GM10266 (cell line): ENCODE measurements around the gene DSCAML1.

ENCODE experiments used
- DNase-seq: peaks from one replicate; pipeline ENCODE4 v3.0.0; 2012; ENCODE audit errors: extremely low spot score
- CTCF ChIP-seq: IDR thresholded peaks from 2 replicates; pipeline ENCODE4 v1.5.1; 2012; ENCODE audit warnings: mild to moderate bottlenecking, low read depth; ENCODE audit not compliant: control insufficient read depth, insufficient read depth; ENCODE audit errors: missing control alignments

Gene DSCAML1

GRCh38 chr11:117382746-117383145 lies 414.3 kb downstream of the DSCAML1 start:
- no peak for TF ChIP-seq CTCF
- DNase-seq: no peak

GRCh38 chr11:117381481-117382387 lies 415.3 kb downstream of the DSCAML1 start:
- DNase-seq: no peak
- no peak for TF ChIP-seq CTCF

GRCh38 chr11:117380676-117381075 lies 416.3 kb downstream of the DSCAML1 start:
- TF ChIP-seq CTCF: no peak
- DNase-seq: no peak

GRCh38 chr11:117378976-117379865 lies 417.8 kb downstream of the DSCAML1 start:
- no peak for TF ChIP-seq CTCF
- no peak for DNase-seq
